ENCODE measurements around the gene EPC1.

DNA sequence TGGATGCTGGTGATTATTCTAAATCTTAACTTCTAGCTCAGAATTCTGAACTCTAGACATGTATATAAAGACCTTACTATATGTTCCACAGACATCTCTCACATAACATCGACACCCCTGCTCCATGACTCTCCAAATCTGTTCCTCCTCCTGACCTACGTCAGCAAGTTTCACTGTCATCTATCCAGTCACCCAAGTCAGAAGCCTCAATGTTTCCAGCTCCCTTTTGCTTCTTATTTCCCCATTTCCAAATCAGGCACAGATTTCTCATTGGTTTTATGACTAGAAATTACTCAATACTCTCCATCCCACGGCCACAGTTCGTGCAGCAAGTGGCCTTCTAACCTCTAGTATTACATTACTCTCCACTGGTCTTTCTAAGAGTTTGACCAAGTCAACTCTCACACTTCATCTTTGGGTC is 28.5 kb downstream of the EPC1 start:
- TF ChIP-seq, protein P1, sequence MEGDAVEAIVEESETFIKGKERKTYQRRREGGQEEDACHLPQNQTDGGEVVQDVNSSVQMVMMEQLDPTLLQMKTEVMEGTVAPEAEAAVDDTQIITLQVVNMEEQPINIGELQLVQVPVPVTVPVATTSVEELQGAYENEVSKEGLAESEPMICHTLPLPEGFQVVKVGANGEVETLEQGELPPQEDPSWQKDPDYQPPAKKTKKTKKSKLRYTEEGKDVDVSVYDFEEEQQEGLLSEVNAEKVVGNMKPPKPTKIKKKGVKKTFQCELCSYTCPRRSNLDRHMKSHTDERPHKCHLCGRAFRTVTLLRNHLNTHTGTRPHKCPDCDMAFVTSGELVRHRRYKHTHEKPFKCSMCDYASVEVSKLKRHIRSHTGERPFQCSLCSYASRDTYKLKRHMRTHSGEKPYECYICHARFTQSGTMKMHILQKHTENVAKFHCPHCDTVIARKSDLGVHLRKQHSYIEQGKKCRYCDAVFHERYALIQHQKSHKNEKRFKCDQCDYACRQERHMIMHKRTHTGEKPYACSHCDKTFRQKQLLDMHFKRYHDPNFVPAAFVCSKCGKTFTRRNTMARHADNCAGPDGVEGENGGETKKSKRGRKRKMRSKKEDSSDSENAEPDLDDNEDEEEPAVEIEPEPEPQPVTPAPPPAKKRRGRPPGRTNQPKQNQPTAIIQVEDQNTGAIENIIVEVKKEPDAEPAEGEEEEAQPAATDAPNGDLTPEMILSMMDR (conservative IDR thresholded peaks at IDR 0.05; ENCODE audit: low read length): no peak
- TF ChIP-seq EZH2phosphoT487 (IDR thresholded peaks at IDR 0.05; ENCODE audit: borderline replicate concordance, low read depth, low read length): no peak

All from OCI-LY7 (cell line).